Suprapubic skin (tissue), 3 donors: ENCODE results near the gene SV2A.

Source experiments
- POLR2A ChIP-seq, 2 donors: fragments of 450-650 bp; IDR thresholded peaks; one replicate each; pipeline ENCODE4 v1.6.1; 2017; ENCODE audit warnings: antibody characterized with exemption in 2 of 2, mild to moderate bottlenecking in 2 of 2, moderate library complexity in 2 of 2
- TF ChIP-seq, protein P1 (sequence below), 2 donors: fragments of 200-600 bp in 1 of 2; fragments of 450-650 bp in 1 of 2; sonication (generic) in 1 of 2; IDR thresholded peaks; one replicate each; pipeline ENCODE4 v1.5.1; 2016 to 2019; ENCODE audit warnings: antibody characterized with exemption in 2 of 2, mild to moderate bottlenecking in 1 of 2, moderate library complexity in 1 of 2

DNA sequence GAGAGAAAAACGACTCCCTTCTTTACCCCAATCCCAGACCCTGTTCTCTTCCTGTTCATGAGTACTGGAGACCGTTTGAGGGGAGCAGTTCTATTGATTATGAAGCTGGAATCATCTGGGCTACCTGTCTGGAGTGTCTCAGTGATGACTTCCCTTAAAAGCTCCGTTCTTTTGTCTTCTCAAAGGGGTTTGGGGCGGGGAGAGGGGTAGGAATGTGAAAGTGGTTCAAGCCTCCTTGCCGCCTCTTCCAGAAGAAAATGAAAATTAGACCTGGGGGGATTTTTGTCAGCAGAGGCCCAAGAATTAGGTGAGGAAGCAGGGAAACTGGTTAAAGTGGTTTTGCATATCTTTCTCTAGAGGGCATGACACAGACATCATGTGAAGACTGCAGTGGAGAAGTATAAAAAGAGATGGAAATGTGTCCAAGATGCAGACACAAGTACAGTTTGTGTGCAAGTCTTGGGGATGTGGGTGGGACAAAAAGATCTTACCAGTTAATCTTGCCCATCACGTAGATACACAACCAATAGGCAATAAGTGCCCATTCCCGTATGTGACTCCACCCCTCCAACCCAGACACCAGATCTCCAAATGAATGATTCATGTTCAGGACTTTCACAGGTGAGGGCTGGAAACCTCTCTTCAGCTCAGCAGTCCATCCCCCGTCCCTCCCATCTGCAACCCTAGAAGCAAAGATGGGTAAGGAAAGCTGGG lies 19.5 kb upstream of the SV2A start:
- no peak for TF ChIP-seq POLR2A (IDR thresholded peaks at IDR 0.05)
- TF ChIP-seq, protein P1, sequence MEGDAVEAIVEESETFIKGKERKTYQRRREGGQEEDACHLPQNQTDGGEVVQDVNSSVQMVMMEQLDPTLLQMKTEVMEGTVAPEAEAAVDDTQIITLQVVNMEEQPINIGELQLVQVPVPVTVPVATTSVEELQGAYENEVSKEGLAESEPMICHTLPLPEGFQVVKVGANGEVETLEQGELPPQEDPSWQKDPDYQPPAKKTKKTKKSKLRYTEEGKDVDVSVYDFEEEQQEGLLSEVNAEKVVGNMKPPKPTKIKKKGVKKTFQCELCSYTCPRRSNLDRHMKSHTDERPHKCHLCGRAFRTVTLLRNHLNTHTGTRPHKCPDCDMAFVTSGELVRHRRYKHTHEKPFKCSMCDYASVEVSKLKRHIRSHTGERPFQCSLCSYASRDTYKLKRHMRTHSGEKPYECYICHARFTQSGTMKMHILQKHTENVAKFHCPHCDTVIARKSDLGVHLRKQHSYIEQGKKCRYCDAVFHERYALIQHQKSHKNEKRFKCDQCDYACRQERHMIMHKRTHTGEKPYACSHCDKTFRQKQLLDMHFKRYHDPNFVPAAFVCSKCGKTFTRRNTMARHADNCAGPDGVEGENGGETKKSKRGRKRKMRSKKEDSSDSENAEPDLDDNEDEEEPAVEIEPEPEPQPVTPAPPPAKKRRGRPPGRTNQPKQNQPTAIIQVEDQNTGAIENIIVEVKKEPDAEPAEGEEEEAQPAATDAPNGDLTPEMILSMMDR (IDR thresholded peaks at IDR 0.05): no peak
